NCI-H524 (cell line): Measurements from ENCODE around the gene TMEM143.
"Not testable (repeated sequence)": the region's sequence is repeated elsewhere in the genome, so short reads cannot be mapped to it uniquely, and the experiment has no call there.

Experiments used
- DNase-seq, 2 experiments: peaks; one replicate each; lab custom pipeline; 2025; lab: John Stamatoyannopoulos, UW

TMEM143 gene

DNA sequence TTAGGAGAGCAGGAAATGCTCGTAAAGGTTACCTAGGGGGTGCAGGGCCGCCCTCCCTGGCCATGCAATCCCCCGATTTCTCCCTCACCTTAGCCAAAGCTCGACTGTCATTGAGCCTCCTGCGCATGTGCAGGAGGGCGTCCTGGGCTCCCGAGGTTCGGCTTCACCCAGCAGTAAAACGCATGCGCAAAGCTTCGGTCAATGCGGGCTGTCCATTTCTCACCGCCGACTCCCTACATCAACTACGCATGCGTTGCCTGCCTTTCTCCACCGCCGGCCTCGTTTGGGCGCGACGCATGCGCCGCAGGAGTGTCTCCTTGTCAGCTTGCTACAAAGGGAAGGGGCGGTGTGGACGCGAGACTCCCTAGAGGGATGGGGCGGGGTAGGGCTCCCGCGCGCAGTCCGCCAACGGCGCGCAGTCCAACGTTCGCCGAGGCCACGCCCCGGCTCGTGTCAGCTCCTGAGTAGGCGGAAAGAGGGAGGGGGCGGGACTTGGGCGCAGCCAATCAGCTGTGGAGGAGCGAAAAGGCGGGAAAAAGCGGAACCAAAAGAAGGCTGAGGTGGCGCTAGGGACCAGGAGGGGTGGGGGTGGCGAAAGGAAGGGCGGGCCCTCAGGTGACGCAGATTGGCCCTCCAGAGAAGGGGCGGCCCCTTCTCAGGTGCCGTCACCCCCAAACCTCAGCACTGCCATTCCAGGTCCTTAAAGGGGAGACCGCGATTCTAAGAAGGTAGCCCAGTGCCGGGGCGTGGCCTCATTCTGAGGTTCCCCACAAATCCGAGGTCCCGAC lies at the start of gene TMEM143, which contains the start of gene SYNGR4:
TMEM143 (minus strand) TSS at position 131 of the 788 bp plus-strand sequence; CDS start at position 111, 20 bp downstream.
SYNGR4 (plus strand) TSS at position 558 of the 788 bp plus-strand sequence. CDS start 1,476 bp downstream, outside the sequence.
- peak; percentile 99 to 100 for DNase-seq

DNA sequence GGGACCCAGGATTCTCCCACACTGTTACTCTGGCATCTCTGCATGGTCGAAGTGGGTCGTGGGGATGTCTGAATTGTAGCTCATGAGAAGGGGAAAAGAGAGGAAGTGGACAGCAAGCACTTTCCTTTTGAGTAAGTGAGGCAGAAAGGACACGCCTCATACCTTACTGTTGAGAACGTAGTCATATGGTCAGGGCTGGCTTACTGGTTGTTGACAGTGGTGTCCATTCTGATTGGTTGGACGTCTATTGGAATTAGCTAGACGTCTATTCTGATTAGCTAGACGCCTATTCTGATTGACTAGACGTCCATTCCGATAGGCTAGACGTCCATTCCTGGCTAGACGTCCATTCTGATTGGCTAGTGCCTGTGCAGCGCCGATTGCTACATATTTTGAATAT lies 42.1 kb upstream of the TMEM143 start:
- DNase-seq, result no peak

DNA sequence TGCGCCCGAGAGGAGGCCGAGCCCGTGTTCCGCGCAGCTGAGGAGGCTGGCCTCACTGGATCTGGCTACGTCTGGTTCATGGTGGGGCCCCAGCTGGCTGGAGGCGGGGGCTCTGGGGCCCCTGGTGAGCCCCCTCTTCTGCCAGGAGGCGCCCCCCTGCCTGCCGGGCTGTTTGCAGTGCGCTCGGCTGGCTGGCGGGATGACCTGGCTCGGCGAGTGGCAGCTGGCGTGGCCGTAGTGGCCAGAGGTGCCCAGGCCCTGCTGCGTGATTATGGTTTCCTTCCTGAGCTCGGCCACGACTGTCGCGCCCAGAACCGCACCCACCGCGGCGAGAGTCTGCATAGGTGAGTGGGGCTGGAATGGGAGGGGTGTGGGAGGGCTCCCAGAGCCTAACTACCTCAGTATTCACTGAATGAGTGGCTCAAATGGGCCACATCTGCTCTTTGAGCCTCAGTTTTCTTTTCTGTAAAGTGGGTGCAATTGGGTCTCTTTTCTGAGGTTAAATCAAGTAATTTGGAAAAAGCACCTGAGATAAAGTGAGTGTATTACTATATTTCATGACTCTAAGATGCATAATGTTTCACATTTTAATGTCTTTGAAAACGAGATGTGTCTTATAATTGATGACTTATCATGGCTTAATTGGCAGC lies 41.4 kb upstream of the TMEM143 start:
- no peak for DNase-seq

DNA sequence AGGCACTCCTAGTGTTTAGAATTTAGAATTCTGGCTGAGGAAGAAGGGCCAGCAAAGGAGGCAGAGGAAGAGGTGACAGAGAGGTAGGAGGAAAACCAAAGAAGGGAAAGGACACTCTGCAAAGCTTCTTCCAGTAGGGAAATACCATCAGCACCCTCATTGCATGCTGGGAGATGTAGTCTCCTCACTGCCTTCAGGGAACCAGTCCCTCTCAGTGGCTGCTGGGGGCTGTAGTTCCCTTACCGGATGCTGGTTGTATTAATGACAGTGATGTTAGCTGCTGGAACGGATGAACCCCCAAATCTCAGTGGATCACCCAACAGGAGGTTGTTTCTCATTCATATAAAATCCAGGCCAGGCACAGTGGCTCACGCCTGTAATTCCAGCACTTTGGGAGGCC lies 39.9 kb upstream of the TMEM143 start:
- DNase-seq, result peak; percentile 49 to 79

DNA sequence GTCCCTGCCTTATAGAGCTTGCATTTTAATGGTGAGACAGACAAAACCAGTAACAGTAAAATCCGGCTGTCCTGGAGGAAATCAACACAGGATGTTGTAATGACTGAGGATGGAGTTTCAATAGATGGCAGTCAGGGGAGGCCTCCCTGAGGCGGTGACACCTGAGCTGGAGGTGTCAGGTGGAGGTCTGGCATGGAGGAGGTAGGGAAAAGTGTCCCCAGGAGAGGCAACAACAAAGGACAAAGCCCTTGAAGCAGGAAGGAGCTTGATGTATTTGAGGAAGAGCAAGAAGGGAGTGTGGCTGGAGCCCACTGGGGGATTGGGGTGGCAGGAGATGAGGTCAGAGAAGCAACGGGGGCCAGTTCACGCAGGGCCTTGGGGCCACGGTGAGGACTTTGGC lies 37.5 kb upstream of the TMEM143 start:
- DNase-seq, result no peak

DNA sequence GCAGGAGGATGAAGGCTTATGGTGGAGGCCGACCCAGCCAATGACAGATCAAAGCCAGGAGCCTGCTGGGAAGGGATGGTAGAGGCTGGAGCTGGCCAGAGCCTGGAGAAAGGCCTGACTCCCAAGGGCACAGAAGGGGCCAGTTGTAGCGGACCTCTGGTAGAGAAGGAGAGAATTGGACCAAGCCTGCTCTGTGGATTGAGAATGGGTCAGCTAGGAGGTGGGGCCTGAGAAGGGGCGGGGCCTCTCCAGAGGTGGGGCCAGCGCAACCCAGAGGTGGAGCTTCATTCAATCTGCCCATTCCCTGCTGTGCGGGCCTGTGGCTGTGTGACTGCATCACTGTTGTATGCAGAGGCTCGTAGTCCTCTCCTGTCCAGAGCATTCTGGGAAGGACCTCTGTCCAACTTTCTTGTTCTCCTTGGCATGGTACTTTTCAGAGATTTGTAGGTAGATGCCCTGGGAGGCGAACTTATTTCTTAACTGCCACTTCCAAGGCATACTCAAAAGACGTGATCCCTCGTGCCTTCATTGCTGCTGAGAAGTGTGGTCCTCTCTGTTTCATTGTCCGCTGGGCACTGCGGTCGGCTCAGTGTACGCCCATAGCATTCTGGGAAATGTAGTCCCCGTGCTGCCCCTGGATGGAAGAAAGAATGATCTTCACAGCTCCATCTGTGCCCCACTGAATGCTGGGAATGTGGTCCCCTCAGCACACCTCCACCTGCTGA lies 36.4 kb upstream of the TMEM143 start:
- DNase-seq, result no peak

DNA sequence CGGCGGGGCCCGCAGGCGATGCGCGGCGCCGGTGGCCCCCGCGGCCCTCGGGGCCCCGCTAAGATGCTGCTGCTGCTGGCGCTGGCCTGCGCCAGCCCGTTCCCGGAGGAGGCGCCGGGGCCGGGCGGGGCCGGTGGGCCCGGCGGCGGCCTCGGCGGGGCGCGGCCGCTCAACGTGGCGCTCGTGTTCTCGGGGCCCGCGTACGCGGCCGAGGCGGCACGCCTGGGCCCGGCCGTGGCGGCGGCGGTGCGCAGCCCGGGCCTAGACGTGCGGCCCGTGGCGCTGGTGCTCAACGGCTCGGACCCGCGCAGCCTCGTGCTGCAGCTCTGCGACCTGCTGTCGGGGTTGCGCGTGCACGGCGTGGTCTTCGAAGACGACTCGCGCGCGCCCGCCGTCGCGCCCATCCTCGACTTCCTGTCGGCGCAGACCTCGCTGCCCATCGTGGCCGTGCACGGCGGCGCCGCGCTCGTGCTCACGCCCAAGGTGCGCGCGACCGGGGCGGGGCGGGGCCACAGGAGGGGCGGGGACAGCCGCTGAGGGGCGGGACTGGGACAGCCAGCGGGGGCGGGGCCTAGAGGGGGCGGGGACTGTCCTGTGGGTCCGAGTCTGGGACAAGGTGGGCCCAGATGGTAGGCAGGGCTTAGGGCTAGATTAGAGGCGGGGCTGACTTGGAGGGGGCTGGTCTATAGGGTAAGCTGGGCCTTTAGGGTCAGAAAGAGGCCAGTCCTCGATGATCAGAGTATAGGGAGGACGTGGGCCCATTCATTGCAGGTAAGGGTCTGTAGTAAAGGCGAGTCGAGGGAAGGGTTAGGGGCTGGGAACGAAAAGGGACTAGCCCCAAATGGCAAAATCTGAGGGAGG lies 34.9 kb upstream of the TMEM143 start:
- peak; percentile 30 to 81 for DNase-seq

DNA sequence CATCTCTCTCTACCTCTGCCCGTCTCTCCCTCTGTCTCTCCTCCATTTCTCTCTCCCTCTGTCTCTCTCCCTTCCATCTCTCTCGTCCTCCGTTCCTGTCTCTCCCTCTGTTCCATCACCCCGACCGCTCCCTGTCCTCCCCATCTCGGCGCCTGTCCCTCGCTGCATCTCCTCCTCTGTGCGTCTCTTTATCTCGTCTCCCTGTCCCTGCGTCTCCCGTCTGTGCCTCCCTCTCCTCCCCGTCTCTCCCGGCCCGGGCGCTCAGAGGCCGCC lies 34.3 kb upstream of the TMEM143 start:
- DNase-seq, result no peak

DNA sequence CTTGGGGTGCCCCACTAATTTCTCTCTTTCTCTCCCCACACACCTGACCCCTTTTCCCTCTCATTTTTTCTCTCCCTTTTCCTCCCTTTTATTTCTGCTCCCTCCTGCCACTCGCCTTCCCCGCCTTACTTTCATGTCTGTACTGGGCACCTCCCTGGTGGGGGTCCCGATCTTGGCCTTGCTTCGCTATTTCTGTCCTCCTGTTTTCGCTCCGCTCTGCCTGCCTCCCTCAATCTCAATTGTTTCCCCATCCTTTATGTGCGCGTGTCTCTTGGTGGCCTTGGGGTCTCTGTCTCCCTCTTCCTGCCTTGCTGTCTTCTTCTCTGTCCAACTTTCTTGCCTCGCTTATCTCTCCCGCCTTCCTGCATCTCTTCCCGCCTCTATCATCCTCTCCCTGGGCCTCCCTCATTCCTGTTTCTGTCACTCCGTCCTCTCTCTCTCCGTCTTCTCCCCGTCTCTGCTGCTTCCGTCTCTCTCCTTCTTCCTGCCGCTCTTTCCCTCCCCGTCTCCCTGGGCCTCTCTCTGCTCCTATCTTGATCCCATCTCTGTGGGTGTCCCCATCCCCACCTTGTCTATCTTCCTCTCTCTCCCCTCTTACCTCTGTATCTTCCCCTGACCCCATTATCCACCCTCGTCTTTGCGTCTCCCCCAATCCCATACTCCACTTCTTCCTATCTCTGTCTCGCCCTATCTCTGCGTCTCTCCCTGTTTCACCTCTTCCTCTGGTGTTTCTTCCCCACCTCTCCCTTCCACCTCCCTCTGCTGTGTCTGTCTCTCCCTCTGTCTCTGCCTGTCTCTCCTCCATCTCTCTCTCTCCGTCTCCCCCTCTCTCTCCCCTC lies 33.7 kb upstream of the TMEM143 start:
- DNase-seq, result no peak

DNA sequence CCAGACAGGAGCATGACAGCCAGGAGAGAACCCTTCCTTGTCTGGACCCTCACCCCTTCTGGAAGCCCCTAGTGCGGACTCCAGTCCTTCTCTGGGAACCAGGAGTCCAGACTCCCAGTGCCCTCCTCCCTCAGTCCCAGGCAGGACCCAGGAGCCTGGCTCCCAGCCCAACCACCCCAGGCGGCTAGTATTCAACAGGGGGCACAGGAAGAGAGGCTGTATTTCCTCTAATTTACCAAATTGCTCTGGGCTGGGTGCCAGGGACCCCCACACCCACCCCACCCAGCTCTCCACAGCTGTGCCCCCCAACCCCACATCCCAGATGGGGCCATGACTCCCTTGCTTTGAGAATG lies 33.1 kb upstream of the TMEM143 start:
- no peak for DNase-seq

DNA sequence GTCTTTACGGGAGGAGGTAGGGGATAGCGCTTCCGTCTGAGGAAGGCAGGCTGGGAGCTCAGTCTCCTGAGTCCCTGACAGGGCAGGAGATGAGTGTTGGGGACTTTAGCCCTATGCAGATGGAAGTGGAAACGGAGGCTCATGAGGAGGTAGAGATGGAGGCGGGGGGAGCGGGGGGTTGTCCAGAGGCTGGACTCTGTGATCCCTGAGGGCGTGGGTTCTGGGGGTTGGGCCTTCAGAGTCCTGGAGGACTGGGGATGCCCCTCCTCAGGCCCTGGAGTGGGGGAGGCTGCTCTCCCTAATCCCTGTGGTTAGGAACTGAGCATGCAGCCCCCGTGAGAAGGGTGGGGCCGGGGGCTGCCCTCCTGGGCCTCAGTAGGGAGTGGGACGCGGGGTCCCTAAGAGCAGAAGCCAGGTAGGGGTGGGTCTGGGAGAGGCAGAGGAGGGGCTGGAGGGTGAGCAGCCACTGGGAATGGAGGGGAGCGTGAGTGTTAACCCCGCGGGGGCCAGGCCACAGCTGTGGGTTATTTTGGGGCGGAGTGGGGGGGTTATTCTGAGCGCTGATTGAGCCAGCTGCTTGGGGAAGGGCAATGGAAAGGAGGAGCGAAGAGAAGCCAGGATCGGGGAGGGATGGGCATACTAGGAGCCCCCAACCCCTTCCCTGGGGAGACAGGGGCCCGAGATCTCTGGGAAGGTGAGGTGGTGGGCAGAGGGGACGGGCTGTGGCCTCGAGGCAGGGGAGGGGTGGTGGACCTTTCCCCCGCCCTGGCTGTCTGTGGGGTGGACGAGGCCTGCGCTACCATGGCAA lies 32.5 kb upstream of the TMEM143 start:
- no peak for DNase-seq

DNA sequence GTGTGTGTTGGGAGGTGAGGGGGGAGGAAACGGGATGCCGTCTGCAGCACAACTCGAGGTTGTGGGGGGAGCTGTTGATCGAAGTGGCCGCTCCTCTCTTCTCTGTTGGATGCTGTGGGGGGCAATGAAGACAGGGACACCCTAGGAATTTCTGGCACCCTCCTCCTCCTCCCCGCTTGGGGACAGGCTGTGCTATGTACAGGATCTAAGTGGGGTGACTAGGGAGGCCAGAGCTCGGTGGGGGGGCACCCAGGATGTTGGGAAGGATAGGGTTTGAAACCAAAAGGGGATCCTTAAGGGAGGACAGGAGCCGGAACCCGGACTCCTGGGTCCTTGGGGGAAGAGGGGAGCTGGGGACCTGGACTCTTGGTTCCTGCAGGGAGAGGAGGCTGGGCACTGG lies 31.8 kb upstream of the TMEM143 start:
- no peak for DNase-seq

DNA sequence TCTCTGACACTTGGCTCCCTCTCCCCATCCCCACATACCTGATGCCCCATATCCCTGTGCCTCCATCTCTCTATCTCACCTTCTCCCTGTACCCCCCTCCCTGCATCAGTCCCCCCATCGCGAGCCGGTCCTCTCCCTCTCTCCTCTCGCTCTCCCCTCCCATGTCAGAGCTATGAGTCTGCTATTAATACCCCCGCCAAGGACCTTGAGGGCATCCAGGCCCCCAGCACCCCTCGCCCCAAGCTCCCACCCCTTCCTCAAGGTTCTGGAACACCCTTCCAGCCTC lies 31.4 kb upstream of the TMEM143 start:
- DNase-seq, result no peak

DNA sequence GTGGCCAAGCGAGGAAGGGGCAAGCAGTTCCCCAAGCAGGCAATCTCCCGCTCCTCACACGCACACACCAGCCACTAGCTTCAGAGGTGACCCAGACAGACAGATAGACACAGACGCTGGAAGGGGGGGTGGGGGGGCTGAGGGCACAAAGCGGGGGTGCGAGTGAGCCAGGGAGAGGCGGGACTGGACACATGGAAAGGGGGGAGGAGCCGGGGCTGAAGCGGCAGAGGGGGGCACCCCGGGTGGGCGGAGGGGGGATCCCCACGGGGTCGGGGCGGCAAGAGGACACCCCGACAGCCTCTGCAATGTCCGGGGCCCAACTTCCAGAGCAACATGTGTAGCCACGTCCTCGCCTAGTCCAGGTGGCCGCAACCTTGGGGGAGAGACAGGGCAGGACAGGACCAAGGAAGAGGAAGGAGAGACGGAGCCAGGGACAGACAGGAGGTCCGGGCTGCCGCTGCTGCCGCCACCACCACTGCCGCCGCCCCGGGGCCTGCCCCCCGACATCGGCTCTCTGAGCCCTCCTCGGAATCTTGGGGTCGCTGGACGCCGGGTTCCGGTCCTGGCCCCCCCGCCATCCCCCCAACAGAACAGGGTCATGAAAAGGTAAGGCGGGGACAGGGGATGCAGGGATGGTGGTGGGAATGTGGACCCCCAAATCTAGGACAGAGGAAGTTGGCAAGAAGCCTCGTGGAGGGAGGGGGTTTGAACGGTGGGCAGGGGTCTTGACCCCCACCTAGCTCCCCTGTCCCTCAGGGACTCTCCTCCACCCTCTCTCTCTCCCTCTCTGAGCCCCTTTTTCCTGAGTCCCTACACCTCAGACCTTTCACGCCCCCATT lies 30.8 kb upstream of the TMEM143 start:
- no peak for DNase-seq

DNA sequence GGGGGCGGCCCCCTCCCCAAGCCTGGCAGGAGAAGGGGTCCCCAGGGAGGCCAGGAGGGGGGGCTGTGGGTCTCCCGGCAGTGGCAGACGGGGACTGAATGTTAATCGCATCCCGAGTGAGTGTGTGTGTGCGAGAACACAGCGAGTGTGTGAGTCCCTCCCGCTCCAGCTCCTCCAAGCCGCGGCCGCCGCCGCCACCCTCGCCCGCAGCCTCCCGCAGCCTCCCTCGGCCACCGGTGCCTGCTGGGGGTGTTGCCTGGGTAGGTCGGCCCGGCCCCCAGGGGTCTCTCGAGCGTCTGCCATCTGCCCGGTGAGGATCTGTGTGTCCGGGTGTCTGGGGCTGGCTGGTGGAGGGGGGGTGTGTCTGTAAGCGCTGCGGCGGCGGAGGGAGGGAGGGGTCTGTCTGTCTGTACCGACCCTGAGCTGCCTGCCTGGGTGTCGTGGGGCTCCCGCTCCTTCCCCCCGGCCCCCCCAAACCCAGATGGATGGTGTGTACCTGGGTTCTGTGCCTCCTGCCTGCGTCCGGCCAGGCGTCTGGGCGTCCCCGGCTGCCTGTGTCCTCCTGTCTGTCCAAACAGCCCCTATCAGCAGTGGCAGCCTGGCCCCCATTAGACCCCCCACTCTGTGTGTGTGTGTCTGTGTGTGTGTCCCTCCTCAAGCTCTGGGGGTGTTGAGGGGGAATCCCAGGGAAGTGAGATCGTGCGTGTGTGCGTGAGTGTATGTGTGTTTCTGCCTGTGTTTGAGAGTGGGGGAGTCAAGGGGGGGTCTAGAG lies 30.0 kb upstream of the TMEM143 start, which contains the start of gene GRIN2D:
GRIN2D (plus strand) TSS at position 110 of the 772 bp plus-strand sequence. CDS start 4,725 bp downstream, outside the sequence.
- peak; percentile 65 to 85 for DNase-seq

DNA sequence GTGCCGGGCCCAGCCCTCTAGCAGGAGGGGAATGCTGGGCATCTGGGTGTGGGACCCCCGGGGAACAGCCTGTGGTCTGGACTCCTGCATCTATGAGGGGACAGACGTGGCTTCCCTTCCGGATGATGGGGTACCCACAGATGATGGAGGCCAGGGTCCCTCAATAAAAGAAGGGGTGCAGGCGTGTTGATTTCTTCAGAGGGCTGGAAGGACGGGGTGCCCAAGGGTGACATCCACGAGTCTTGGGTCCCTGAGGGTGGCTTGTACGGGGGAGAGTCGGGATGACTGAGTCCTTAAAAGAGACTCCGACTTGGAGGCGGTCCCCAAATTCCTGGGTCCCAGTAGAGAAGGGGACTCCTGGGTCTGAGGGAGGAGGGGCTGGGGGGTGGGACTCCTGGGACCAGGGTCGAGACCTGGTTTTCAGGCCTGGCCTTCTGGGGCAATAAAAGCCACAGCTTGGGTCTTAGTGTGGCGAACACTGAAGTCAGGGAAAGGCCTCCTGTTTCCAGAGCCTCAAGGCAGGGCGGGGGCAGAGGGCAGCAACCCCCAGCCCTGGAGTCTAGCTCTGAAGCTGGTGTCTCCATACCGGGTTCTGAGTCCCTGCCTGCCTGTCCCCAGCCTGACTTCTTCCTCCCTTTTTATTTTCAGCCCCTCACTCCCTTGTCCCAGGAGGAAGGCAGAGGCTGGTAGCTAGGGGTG lies 29.3 kb upstream of the TMEM143 start:
- DNase-seq, result no peak

DNA sequence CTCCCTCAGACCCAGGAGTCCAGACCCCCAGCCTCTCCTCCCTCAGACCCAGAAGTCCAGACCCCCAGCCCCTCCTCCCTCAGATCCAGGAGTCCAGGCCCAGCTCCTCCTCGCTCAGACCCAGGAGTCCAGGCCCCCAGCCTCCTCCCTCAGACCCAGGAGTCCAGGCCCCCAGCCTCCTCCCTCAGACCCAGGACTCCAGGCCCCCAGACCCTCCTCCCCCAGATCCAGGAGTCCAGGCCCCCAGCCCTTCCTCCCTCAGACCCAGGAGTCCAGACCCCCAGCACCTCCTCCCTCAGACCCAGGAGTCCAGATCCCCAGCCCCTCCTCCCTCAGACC lies 28.2 kb upstream of the TMEM143 start:
- not testable (repeated sequence) for DNase-seq
